Left cardiac atrium (tissue), 4 donors: ENCODE results near the gene MLXIP. TPM values are rescaled to one million over a fixed set of nuclear protein-coding genes. Genes with fewer than 3 reads are reported as not detected.
"Not testable (repeated sequence)": the region's sequence is repeated elsewhere in the genome, so short reads cannot be mapped to it uniquely, and the experiment has no call there.

Experiments
- ATAC-seq, 2 donors: fragments of 200-7000 bp; cut with Tn5 transposase; one replicate each; pipeline ENCODE4 v1.9.1; 2020; ENCODE audit warnings: mild to moderate bottlenecking in 2 of 2, moderate library complexity in 2 of 2
- DNase-seq: peaks from one replicate; pipeline ENCODE4 v3.0.0-alpha.2; 2020
- intact Hi-C, 2 donors: fragments of 100-400 bp; cut with DNase I; formaldehyde crosslinking; loops; one replicate each; pipeline versions ENCODE4 v1.14.1 to v1.15.1; 2022 to 2023
- total RNA-seq, 2 donors: library from RNA; stranded (reverse); fragmentation: NEBNext Ultra II Directional; extraction: Animal tissue kit (Norgen Biotek cat#: 25700); gene quantifications; one replicate each; pipeline ENCODE4 v1.2.1, GENCODE V29; 2021
- donor health status: DM: no; HTN: yes; CAD: no.
- donor health status: DM: no; HTN: yes; CAD: no; lungs with severe emphysema.
- donor health status: DM: yes; HTN: yes; CAD: no.
- donor health status: Dilated cardiomyopathy.

The MLXIP gene
- total RNA-seq, 2 donors from 2014 or later = 30.8 to 31.3 TPM

DNA sequence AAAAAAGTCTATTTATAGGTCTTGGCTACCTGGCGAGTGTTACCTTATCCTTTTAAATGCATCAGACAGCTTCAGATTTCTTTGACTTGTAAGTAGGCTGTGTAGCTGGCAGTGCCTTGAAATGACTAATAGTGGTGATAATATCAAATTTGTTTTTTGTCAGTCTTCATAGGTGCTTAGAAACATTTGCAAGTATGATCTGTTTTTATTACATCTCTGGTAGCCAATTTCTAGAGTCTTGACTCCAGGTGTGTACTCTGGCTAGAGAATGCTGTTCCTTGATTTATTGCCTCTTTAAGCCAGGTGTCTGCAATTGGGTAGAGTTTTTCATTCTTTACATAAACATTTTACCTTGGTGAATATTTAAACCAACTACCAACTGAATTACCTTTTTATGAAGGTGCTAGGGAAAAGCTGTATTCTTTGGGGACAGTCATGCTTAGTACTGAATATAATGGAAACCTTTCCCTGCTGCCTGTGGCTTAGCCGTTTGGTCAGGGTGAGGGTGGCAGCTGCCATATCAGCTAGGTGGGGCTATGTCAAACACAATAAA is 32.6 kb downstream of the MLXIP start:
- DNase-seq = no peak
- intact Hi-C loops = no loop called here
- ATAC-seq = peak in 1 of 2 donors; percentile 28

DNA sequence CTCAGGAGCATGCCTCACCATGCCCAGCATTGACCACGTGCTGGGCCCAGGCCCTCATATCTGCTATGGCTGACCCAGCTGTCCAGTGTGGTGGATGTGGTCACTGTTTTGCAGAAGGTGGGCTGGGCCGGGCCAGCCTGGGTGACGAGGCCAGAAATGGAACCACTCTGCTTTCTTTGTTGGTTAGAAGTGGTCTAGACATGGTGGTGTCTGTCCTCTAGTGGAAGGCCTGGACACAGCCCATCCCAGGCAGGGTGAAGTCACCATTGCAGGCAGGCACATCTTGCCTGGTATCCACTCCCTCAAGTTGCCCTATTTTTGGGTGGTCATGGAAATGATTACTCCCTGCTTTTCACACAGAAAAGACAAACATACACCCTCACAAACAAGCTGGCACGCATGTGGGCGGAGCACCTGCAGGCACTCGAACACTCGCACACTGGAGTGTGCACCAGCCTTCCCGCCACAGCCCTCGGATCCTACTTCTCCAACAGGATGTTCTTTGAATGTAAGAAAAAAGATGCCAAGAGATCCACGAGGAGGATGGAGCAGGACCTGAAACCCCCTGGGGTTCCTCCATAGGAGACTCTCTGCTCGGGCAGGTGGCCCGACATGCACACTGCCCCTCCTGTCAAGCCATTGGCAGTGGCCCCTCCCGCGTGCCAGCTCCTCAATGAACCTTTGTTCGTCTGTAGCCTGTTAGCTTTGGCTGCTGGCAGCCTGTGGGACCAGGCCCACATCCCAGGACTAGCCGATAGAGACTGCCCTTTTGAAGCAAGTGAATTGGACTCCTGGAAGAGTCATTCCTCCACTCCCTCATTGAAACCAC is 38.4 kb downstream of the MLXIP start:
- DNase-seq (no peak), ATAC-seq (peak in 1 of 2 donors; percentile 39)
- intact Hi-C loops = no loop called here

DNA sequence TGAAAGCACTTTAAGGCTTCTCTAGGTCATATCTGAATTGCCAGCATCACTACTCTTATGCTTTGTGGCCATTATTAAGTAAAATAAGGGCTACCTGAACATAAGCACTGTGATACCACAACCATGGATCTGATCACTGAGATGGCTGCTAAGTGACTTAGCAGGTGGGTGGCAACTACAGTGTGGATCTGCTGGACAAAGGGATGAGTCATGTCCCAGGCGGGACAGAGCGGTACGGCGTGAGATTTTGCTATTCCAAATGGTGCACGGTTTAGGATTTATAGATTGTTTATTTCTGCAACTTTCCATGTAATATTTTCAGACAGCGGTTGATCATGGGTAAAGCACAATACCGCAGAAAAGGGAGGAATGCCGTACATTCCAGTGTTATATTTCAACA is 39.4 kb downstream of the MLXIP start:
- DNase-seq (no peak), ATAC-seq (no peak)
- intact Hi-C loops = no loop called here

DNA sequence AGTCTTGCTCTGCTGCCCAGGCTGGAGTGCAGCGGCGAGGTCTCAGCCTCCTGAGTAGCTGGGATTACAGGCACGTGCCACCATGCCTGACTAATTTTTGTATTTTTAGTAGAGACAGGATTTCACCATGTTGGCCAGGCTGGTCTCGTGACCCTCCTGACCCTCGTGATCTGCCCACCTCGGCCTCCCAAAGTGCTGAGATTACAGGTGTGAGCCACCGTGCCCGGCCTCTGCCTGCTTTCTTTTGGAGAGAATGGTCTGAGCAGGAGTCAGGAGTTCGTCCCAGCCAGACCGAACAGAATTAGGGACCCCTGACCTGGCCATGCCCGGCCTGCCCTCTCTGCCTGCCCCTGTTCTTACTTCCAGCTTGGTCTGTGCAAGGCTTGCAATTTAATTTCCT is 42.8 kb downstream of the MLXIP start:
- DNase-seq, ATAC-seq: not testable (repeated sequence)
- intact Hi-C loops = loop anchor here (10.0 kb wide), 1 partner anchor 207 kb away; the partner anchor contains the start of gene CFAP251 (in 2 of the 2)

DNA sequence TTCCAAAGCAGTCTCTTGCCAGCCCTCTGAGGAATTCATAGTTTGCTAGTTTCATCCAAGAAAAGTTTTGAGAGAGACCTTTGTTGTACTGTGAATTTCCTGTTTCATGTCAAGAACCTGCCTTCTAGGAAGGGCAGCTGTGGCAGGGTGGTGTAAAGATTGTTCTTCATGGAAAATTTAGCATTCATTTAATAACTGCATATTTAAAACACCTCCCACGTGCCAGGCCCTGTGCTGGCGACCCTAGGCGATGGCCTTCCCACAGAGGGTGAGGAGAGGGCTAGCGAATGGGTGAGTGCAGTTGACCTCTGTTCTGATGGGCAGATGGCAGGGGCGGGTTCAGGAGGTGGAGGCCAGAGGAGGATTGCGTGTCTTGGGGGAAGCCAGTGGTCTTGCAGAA is 43.2 kb downstream of the MLXIP start:
- ATAC-seq (no peak), DNase-seq (no peak)
- intact Hi-C loops = loop anchor here (2.0 to 10.0 kb wide), 2 partner anchors 67 to 207 kb away; partner anchors contain the start of gene CFAP251 (in 2 of the 2)

DNA sequence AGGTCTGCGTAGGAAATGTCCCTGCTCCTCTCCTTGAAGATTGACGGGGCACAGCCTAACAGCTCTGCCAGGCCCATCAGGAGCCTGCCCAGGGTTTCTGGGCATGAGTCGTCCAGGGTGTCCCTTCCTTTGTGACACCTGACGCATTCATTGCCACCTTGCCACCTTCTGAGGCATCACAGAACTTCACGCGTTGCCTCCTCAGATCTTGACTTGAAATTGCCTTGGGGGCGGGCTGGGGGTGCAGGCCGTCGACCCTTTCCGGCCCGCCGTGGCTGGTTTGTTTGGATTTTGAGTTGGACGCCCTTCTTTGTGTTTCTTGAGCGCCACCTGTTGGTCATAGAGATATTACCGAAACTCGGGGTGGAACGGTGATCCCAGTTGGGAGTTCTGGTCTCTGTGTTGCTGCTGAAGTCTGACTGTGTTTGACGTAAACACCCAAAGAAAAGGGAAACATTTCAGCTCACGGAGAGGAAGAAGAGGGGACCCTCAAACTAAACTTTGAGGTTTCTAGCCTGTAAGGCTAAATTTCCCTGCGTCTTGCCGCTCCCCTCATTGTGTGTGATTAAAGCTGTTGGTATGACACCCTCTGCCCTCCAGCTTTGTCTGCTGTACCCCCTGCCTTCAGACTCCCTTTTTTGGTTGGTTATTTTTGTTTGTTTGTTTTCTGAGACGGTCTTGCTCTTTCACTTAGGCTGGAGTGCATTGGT is 44.6 kb downstream of the MLXIP start:
- intact Hi-C loops = loop anchor here (1.0 to 10.0 kb wide), 3 partner anchors 68 to 208 kb away; partner anchors contain the start of gene CFAP251 (in 2 of the 2)

DNA sequence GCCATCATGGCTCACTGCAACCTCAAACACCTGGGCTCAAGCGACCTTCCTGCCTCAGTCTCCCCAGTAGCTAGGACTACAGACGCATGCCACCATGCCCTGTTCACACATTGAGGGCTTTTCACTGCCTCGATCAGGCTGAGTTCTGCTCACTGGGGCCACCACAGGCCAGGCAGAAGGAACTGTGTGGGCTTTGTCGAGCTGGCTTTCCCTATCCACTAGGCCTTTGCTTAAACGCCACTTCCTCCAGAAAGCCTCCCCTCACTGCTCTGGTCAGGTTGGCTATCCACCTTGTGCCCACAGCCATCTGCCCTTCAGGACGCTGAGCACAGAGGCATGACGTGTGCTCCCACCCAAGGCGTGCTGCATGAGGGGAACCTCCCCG is 45.2 kb downstream of the MLXIP start:
- DNase-seq (no peak), ATAC-seq (no peak)
- intact Hi-C loops = loop anchor here (1.0 to 10.0 kb wide), 3 partner anchors 69 to 209 kb away; partner anchors contain the start of gene CFAP251 (in 2 of the 2)

More for the DNA sequence above, 44.6 kb downstream of the MLXIP start:
- peak; percentile 64 for DNase-seq
- ATAC-seq = peak; percentile 46 to 62

DNA sequence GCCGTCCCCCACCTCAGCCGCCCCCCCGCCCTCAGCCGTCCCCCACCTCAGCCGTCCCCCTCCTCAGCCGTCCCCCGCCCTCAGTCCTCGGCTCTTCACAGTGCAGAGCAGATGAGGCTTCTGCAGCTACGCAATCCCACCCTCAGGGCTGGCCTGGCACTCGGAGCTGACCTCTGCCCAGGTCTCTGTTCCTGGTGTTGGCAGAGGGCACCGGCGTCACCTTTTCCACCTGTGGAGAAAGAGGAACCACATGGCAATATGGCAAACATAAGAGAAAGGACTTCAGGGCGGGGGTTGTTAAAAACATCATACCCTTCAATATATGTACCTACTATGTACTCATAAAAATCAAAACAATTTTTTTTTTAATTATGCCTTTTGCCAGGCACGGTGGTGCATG is 45.8 kb downstream of the MLXIP start:
- intact Hi-C loops = loop anchor here (10.0 kb wide), 1 partner anchor 210 kb away; the partner anchor contains the start of gene CFAP251 (in 2 of the 2)
- DNase-seq (no peak), ATAC-seq (no peak)

DNA sequence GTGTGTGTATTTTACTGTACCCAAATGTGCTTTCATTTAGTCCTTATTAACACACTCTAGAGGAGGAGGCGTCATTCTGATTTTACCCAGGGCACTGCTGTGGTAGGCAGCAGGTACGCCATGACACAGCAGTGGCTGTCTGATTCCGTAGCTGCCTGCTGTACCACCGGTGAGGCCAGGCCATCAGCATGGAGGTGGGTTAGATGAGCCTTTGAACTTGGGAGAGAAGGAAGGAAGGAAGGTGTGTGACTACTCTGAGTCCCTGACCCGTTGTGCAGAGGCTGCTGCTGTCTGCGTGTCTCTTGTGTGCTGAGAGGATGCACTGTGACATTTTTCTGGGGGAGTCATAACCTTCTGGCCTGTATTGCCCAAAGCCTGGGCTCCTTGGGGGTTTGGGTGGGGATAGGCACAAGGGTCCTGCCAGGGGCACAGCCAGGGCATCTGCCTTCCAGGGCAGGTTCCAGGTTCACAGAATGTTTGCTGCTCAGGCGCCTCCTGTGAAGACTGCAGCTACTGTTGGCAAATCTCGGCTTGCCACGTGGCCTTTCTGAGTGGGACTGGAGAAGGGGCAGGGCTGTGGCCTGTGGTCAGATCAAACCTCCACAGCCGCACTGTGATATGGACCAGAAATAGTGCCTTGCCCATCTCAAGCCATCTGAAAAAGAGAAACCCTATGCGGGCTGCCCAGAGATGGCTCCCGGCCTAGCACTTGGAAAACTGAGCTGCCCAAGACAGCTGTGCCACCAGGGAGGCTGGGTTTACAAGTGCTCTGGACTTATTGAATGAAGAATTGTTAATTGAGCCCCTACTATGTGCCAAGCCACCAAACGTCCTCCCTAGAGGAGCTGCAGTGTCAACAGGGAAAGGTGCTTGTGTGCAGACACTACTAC is 47.1 kb downstream of the MLXIP start:
- ATAC-seq (peak in 1 of 2 donors; percentile 6), DNase-seq (no peak)

DNA sequence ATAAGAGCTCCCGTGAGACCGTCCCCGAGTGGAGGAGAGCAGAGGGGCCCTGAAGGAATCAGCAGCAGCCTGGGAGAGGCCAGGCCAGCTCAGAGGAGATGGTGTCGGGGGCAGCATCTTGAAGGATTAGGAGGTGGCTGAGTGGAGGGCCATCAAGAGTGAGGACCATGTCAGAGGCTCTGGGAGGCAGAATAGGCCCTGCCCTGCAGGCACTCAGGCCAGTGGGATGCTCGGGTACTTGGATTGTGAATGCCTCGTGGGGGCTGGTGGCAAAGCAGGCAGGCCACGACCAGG is 47.7 kb downstream of the MLXIP start:
- DNase-seq (no peak), ATAC-seq (no peak)
- intact Hi-C loops = loop anchor here (10.0 kb wide), 1 partner anchor 211 kb away; the partner anchor contains the start of gene CFAP251 (in 2 of the 2)

More for the DNA sequence above, 47.1 kb downstream of the MLXIP start:
- intact Hi-C loops = loop anchor here (10.0 kb wide), 1 partner anchor 211 kb away; the partner anchor contains the start of gene CFAP251 (in 2 of the 2)

DNA sequence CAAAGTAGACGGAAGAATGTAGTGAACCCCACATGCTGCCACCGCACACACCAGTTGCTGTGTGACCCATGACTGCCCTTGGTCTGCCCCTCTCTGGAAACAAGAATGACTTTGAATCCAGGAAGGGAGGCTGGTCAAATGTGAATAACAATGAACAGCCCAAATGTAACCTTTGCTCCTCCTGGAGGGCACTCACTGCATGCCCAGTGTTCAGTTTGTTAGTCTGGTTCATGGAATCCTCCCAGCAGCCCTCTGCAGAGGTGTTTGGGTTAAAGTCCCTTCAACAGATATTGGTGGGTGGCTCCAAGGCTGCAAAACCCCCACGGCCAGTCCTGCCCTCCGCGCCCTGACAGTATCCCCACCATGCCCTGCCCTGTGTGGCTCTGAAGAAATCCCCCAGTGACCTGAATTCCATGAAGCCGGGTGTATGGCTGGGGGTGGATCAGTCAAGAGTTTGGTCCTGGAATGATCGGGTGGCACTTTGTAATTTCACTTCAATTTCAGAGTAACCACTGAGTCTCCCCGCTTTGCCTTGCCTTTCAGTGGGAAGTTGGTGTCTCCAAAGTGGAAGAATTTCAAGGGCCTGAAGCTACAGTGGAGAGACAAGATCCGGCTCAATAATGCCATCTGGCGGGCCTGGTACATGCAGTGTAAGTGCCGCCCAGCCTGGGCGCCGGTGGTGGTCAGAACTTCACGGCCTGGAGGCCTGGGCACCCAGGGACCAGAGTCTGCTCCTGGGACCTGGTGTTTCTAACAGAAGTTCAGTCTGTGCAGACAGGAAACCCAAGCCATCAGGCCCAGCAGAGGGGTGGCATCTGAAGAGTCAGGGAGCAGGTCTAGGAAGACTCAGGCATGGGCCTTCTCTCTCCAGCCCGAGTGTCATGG is 48.4 kb downstream of the MLXIP start:
- intact Hi-C loops = loop anchor here (10.0 kb wide), 1 partner anchor 212 kb away; the partner anchor contains the start of gene CFAP251 (in 2 of the 2)
- peak in 1 of 2 donors; percentile 48 for ATAC-seq

DNA sequence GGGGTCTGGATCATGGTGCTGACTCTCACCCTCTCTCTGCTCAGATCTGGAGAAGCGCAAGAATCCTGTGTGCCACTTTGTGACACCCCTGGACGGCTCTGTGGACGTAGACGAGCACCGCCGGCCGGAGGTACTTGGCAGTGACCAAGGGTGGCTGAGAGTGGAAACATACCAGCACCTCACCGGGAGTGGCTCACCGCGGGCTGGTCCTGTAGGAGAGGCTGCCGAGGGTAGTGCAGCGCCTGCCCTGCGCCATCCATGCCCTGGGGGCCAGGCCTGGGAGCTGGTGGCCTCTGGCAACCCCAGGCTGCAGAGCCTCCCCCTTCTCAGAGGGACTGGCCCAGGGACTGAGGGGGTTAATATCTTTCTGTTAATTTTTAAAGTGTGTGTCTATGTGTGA is 49.3 kb downstream of the MLXIP start:
- intact Hi-C loops = loop anchor here (10.0 kb wide), 1 partner anchor 213 kb away; the partner anchor contains the start of gene CFAP251 (in 2 of the 2)
- no peak for DNase-seq
- no peak for ATAC-seq

More for the DNA sequence above, 48.4 kb downstream of the MLXIP start:
- DNase-seq = no peak

DNA sequence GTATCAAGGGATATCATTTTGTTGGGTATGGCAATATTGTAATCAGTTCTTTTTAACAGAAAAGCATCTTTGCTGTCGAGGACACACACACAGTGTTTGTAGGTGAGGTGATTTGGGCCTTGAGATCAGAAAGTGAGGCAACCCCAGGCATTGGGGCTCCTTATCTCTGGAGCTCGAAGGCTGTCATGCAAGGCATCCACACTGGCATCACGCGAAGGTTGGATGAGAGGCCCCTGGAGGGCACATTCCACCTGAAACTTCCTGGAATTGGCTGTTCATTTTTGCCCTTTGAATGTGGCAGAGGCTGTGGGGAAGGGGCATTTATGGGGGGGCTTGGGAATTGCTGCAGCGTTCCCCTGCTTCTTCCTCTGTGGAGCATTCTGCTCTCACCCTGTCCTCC is 49.9 kb downstream of the MLXIP start:
- ATAC-seq = no peak
- no peak for DNase-seq
- intact Hi-C loops = loop anchor here (10.0 kb wide), 1 partner anchor 214 kb away; the partner anchor contains the start of gene CFAP251 (in 2 of the 2)

DNA sequence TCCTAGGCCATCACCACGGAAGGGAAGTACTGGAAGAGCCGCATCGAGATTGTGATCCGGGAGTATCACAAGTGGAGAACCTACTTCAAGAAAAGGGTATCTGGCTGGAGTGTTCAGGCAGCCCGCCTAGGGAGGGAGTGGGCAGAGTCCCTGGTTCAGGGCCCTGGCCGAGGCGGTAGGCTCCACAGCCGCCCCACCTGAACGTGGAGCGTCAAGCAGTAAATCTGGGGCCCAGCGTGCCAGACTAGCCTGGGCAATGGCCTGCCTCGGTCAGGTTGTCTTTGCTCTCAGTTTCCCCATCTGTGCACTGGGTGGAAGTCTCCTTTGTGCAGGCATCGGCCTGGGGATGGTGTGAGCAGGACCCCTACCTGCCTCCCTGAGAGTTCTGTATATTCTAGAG is 50.6 kb downstream of the MLXIP start:
- intact Hi-C loops = loop anchor here (10.0 kb wide), 1 partner anchor 214 kb away; the partner anchor contains the start of gene CFAP251 (in 2 of the 2)
- ATAC-seq = no peak
- DNase-seq = no peak

DNA sequence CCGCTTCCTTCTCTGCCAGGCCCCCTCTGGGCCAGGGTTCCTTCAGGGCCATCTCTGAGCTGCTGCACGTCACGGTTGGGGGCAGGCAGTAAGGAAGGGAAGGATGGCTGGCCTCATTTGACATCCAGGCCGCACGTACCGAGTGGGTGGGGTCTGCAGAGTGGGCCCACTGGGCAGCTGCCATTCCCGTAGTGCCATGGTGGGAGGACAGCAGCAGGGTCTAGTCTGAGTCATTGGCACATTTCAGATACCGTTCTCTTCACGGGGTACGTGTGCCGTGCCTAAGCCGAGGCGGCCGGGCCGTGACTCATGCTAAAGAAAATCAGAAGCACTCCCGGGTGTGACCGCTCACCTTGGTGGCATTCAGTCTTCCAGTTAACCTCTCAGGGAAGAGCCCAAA is 51.6 kb downstream of the MLXIP start:
- no peak for ATAC-seq
- intact Hi-C loops = no loop called here
- DNase-seq = no peak

DNA sequence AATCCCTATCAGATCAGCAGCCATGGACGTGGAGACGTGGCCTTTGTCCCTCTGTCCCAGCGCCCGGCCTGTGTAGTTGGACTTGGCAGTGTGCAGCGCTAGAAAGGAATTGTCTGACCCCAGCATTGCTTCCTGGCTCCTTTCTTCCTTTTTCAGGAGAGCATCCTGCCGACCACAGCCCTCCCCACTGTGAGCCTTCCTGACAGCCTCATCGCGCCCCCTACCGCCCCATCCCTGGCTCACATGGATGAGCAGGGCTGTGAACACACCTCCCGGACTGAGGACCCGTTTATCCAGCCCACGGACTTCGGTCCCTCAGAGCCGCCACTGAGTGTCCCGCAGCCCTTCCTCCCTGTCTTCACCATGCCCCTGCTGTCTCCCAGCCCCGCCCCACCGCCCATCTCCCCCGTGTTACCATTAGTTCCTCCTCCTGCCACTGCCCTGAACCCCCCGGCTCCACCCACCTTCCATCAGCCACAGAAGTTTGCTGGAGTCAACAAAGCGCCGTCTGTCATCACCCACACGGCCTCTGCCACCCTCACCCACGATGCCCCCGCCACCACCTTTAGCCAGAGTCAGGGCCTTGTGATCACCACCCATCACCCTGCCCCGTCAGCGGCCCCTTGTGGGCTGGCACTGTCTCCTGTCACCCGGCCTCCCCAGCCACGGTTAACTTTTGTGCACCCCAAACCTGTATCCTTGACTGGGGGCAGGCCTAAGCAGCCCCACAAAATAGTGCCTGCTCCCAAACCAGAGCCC is 54.8 kb downstream of the MLXIP start:
- DNase-seq (no peak), ATAC-seq (no peak)
- intact Hi-C loops = no loop called here
